A549 (cell line): ENCODE measurements around the gene CADPS2. TPM values are rescaled to one million over a fixed set of nuclear protein-coding genes. Genes with fewer than 3 reads are reported as not detected.

Source experiments
- ATAC-seq, 2 experiments: fragments of 200-7000 bp in 1 of 2; fragments of >200 bp in 1 of 2; cut with Nextera tagmentation in 1 of 2; cut with Tn5 transposase in 1 of 2; 3 replicates each; pipeline versions ENCODE4 v1.8.0 to v1.9.1; 2018 to 2020; ENCODE audit warnings: mild to moderate bottlenecking in 1 of 2, moderate library complexity in 1 of 2
- CTCF ChIA-PET: fragments of 300-600 bp; sonication (Branson Sonifier 250); formaldehyde crosslinking; extraction: SDS; loops from one replicate; lab custom pipeline; 2021; ENCODE audit warnings: antibody characterized with exemption, inconsistent platforms; lab: Yijun Ruan, JAX
- POLR2A ChIA-PET: fragments of 350-600 bp; formaldehyde crosslinking; extraction: SDS; loops from one replicate; lab custom pipeline; 2021; ENCODE audit warnings: antibody characterized with exemption, inconsistent platforms; lab: Yijun Ruan, JAX
- DNase-seq, 2 experiments: peaks; one replicate each; pipeline versions ENCODE4 v3.0.0 to v3.0.0-alpha.2; 2011 to 2016; ENCODE audit warnings: low read depth in 1 of 2, low spot score in 1 of 2
- FAIRE-seq: peaks from 2 replicates; lab custom pipeline; 2011; peaks lifted over from hg19 to GRCh38; lab: Jason Lieb, UNC
- H3K27ac ChIP-seq, 2 experiments: fragments of >200 bp; sonication (Bioruptor Twin); formaldehyde crosslinking; 3 replicates each; pipeline ENCODE4 v1.5.1; 2016 to 2017
- H3K4me1 ChIP-seq: fragments of >200 bp; sonication (Bioruptor Twin); formaldehyde crosslinking; 3 replicates; pipeline ENCODE4 v1.6.1; 2016
- H3K4me2 ChIP-seq: fragments of >200 bp; sonication (Bioruptor Twin); formaldehyde crosslinking; 3 replicates; pipeline ENCODE4 v1.6.1; 2016
- H3K4me3 ChIP-seq: fragments of >200 bp; sonication (Bioruptor Twin); formaldehyde crosslinking; 3 replicates; pipeline ENCODE4 v1.5.1; 2016
- H3K9me3 ChIP-seq: fragments of >200 bp; sonication (Bioruptor Twin); formaldehyde crosslinking; 3 replicates; pipeline ENCODE4 v1.6.1; 2016
- CBX2 ChIP-seq: fragments of 200-600 bp; sonication (generic); IDR thresholded peaks from 2 replicates; pipeline ENCODE4 v1.6.1; 2016; ENCODE audit warnings: low read depth, mild to moderate bottlenecking, borderline replicate concordance
- CBX8 ChIP-seq: fragments of 200-600 bp; sonication (generic); IDR thresholded peaks from 2 replicates; pipeline ENCODE4 v1.6.1; 2016
- CEBPB ChIP-seq, 2 experiments: fragments of >200 bp in 1 of 2; sonication (Bioruptor Twin) in 1 of 2; formaldehyde crosslinking in 1 of 2; IDR thresholded peaks; 2 replicates each; pipeline ENCODE4 v1.6.1; 2012 to 2016
- E2F6 ChIP-seq: IDR thresholded peaks from 2 replicates; pipeline ENCODE4 v1.6.1; 2012; ENCODE audit warnings: low read depth, borderline replicate concordance
- EHMT2 ChIP-seq: fragments of 200-600 bp; sonication (generic); IDR thresholded peaks from 2 replicates; pipeline ENCODE4 v1.6.1; 2016; ENCODE audit warnings: antibody characterized with exemption, low read depth, mild to moderate bottlenecking, moderate library complexity
- ELK1 ChIP-seq: fragments of 150-350 bp; IDR thresholded peaks from 2 replicates; pipeline ENCODE4 v1.6.1; 2014; ENCODE audit warnings: low read depth, mild to moderate bottlenecking, low read length
- EP300 ChIP-seq, 2 experiments: fragments of >200 bp; sonication (Bioruptor Twin); formaldehyde crosslinking; IDR thresholded peaks; 2 replicates in 1 of 2; 3 replicates in 1 of 2; pipeline ENCODE4 v1.6.1; 2016 to 2017
- ESRRA ChIP-seq: fragments of 150-350 bp; IDR thresholded peaks from 2 replicates; pipeline ENCODE4 v1.6.1; 2014; ENCODE audit warnings: mild to moderate bottlenecking, low read length, borderline replicate concordance
- GATA3 ChIP-seq: IDR thresholded peaks from 2 replicates; pipeline ENCODE4 v1.6.1; 2012; ENCODE audit warnings: borderline replicate concordance
- HES2 ChIP-seq: fragments of >200 bp; sonication (Bioruptor Twin); formaldehyde crosslinking; IDR thresholded peaks from 2 replicates; pipeline ENCODE4 v1.6.1; 2016
- HEYL ChIP-seq: fragments of 250-450 bp; sonication (Bioruptor Pico); IDR thresholded peaks from 2 replicates; pipeline ENCODE4 v1.8.0; 2021; ENCODE audit warnings: mild to moderate bottlenecking, moderate library complexity
- HOXB13 ChIP-seq: fragments of 250-450 bp; sonication (Bioruptor Pico); IDR thresholded peaks from 2 replicates; pipeline ENCODE4 v1.5.0; 2020; ENCODE audit warnings: low read depth, mild to moderate bottlenecking, moderate library complexity
- JUN ChIP-seq, 2 experiments: fragments of >200 bp; sonication (Bioruptor Twin); formaldehyde crosslinking; IDR thresholded peaks; 2 replicates in 1 of 2; 3 replicates in 1 of 2; pipeline ENCODE4 v1.6.1; 2016 to 2017
- KDM1A ChIP-seq: fragments of 200-600 bp; sonication (generic); IDR thresholded peaks from 2 replicates; pipeline ENCODE4 v1.6.1; 2016; ENCODE audit warnings: low read depth, mild to moderate bottlenecking
- KDM5A ChIP-seq: fragments of 200-600 bp; sonication (generic); IDR thresholded peaks from 2 replicates; pipeline ENCODE4 v1.6.1; 2016; ENCODE audit warnings: antibody characterized with exemption, mild to moderate bottlenecking
- NPAS2 ChIP-seq: fragments of 250-450 bp; sonication (Bioruptor Pico); IDR thresholded peaks from 2 replicates; pipeline ENCODE4 v1.8.0; 2022; ENCODE audit warnings: mild to moderate bottlenecking, moderate library complexity, borderline replicate concordance
- PHF8 ChIP-seq: fragments of 200-600 bp; sonication (generic); IDR thresholded peaks from 2 replicates; pipeline ENCODE4 v1.6.1; 2016; ENCODE audit warnings: low read depth, mild to moderate bottlenecking, antibody characterized with exemption, moderate library complexity, borderline replicate concordance
- POLR2AphosphoS2 ChIP-seq: conservative IDR thresholded peaks from 2 replicates; pipeline ENCODE4 v1.6.1; 2012; ENCODE audit warnings: low read length, improper control_type of control experiment, inconsistent platforms
- RAD21 ChIP-seq, 2 experiments: fragments of >200 bp in 1 of 2; sonication (Bioruptor Twin) in 1 of 2; formaldehyde crosslinking in 1 of 2; IDR thresholded peaks in 1 of 2; conservative IDR thresholded peaks in 1 of 2; 2 replicates in 1 of 2; 3 replicates in 1 of 2; pipeline ENCODE4 v1.6.1; 2012 to 2018; ENCODE audit warnings: inconsistent platforms in 1 of 2
- RARB ChIP-seq: fragments of 250-450 bp; sonication (Bioruptor Pico); IDR thresholded peaks from 2 replicates; pipeline ENCODE4 v1.8.0; 2021; ENCODE audit warnings: mild to moderate bottlenecking, moderate library complexity
- TFCP2L1 ChIP-seq: fragments of 250-450 bp; sonication (Bioruptor Pico); IDR thresholded peaks from 2 replicates; pipeline ENCODE4 v1.5.0; 2021; ENCODE audit warnings: mild to moderate bottlenecking
- TP53 ChIP-seq: fragments of 250-450 bp; sonication (Bioruptor Pico); IDR thresholded peaks from 2 replicates; pipeline ENCODE4 v1.5.0; 2021; ENCODE audit warnings: mild to moderate bottlenecking, moderate library complexity
- ZNF302 ChIP-seq: fragments of 250-450 bp; sonication (Bioruptor Pico); IDR thresholded peaks from 2 replicates; pipeline ENCODE4 v1.9.0; 2021; ENCODE audit warnings: inconsistent platforms, mild to moderate bottlenecking, moderate library complexity
- WGBS: methylation state at CpG from one replicate; pipeline ENCODE4 v1.1.6; 2017; ENCODE audit errors: missing lambda C conversion rate; 5-methylcytosine and 5-hydroxymethylcytosine counted together
- polyA plus RNA-seq, 4 experiments: library from polyadenylated mRNA; depleted of rRNA in 3 of 4; stranded (reverse); fragments of >200 nt; fragmentation: RNase III in 1 of 4; extraction: RNeasy Plus Mini Kit Qiagen cat#74134 plus additional on column Dnase treatment in 1 of 4; gene quantifications; 2 replicates in 3 of 4; 3 replicates in 1 of 4; pipeline ENCODE4 v1.2.3, GENCODE V29; 2011 to 2017
- TF ChIP-seq, protein P1 (sequence below): fragments of 200-600 bp; sonication (generic); IDR thresholded peaks from 2 replicates; pipeline ENCODE4 v1.6.1; 2016; ENCODE audit warnings: antibody characterized with exemption, mild to moderate bottlenecking, moderate library complexity

Gene CADPS2
- polyA plus RNA-seq, 2 of the 4 experiments (the other 2 are of a cell fraction) = 0.04 to 0.10 TPM

DNA sequence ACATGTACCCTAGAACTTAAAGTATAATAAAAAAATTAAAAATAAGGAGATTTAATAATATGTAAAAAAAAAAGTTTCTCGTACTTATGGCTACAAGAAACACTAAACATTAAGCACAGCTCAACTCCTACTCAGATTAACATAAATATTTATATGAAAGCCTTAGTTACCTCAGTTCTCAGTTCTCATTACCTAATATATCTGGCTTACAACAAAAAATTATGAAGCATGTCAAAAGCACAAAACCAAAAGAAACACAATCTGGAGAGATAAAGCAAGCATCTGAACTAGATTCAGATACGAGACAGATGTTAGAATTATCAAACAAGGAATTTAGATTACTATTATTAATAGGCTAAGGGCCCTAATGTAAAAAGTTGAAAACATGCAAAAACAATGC, 227.4 kb downstream of the CADPS2 start:
- ChIA-PET POLR2A (no interaction called here), CTCF (interaction anchor here (0.7 kb wide), 1 partner anchor 129 kb away, joined by 3 read pairs; no protein-coding TSS in a partner anchor)
- FAIRE-seq = no peak
- TF ChIP-seq HOXB13 (CRISPR knock-in tag) (no peak), KDM5A (no peak), HEYL (CRISPR knock-in tag) (no peak), CBX2 (no peak), CEBPB (IDR thresholded peaks at IDR 0.05) (no peak), KDM1A (no peak), CBX8 (no peak), GATA3 (no peak)
- no peaks in the 10 kb centered on the region for H3K4me1 ChIP-seq
- H3K9me3 ChIP-seq = no peaks in the 10 kb centered on the region
- ATAC-seq = no peak
- 0% methylated on average over 2 of the region's 2 CpGs for WGBS
- no peak overlapping the region for H3K4me2 ChIP-seq
- H3K27ac ChIP-seq = no peak overlapping the region
- DNase-seq = no peak
- no peak overlapping the region for H3K4me3 ChIP-seq

GRCh38 chr7:122653685-122654084, 232.6 kb downstream of the CADPS2 start:
- Histone ChIP-seq H3K4me1 (no peaks in the 10 kb centered on the region), H3K27ac (no peak overlapping the region), H3K9me3 (no peaks in the 10 kb centered on the region), H3K4me3 (no peak overlapping the region), H3K4me2 (no peak overlapping the region)
- TF ChIP-seq PHF8 = no peak
- TF ChIP-seq RAD21 (conservative IDR thresholded peaks at IDR 0.05 in 1 of 2, IDR thresholded peaks at IDR 0.05 in 1 of 2) = no peak
- no peak for TF ChIP-seq TP53 (CRISPR knock-in tag)
- no peak for TF ChIP-seq ESRRA
- TF ChIP-seq POLR2AphosphoS2 = no peak
- TF ChIP-seq HOXB13 (CRISPR knock-in tag) = no peak
- no peak for TF ChIP-seq E2F6
- no peak for TF ChIP-seq ZNF302 (CRISPR knock-in tag)
- no peak for TF ChIP-seq RARB (CRISPR knock-in tag)
- TF ChIP-seq TFCP2L1 (CRISPR knock-in tag) = no peak
- TF ChIP-seq EHMT2 = no peak
- TF ChIP-seq, protein P1, sequence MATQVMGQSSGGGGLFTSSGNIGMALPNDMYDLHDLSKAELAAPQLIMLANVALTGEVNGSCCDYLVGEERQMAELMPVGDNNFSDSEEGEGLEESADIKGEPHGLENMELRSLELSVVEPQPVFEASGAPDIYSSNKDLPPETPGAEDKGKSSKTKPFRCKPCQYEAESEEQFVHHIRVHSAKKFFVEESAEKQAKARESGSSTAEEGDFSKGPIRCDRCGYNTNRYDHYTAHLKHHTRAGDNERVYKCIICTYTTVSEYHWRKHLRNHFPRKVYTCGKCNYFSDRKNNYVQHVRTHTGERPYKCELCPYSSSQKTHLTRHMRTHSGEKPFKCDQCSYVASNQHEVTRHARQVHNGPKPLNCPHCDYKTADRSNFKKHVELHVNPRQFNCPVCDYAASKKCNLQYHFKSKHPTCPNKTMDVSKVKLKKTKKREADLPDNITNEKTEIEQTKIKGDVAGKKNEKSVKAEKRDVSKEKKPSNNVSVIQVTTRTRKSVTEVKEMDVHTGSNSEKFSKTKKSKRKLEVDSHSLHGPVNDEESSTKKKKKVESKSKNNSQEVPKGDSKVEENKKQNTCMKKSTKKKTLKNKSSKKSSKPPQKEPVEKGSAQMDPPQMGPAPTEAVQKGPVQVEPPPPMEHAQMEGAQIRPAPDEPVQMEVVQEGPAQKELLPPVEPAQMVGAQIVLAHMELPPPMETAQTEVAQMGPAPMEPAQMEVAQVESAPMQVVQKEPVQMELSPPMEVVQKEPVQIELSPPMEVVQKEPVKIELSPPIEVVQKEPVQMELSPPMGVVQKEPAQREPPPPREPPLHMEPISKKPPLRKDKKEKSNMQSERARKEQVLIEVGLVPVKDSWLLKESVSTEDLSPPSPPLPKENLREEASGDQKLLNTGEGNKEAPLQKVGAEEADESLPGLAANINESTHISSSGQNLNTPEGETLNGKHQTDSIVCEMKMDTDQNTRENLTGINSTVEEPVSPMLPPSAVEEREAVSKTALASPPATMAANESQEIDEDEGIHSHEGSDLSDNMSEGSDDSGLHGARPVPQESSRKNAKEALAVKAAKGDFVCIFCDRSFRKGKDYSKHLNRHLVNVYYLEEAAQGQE = no peak
- no peak for TF ChIP-seq JUN (IDR thresholded peaks at IDR 0.05)
- TF ChIP-seq HEYL (CRISPR knock-in tag) = no peak
- no peak for TF ChIP-seq EP300 (IDR thresholded peaks at IDR 0.05)
- no peak for TF ChIP-seq ELK1
- no peak for TF ChIP-seq GATA3
- no peak for TF ChIP-seq HES2
- no peak for TF ChIP-seq KDM5A
- TF ChIP-seq NPAS2 (CRISPR knock-in tag) = no peak
- ATAC-seq = no peak
- no peak for DNase-seq
- WGBS = 11% methylated on average over 5 of the region's 5 CpGs
- POLR2A ChIA-PET = no interaction called here
- no peak for FAIRE-seq
- CTCF ChIA-PET = no interaction called here
